ENCODE data around the gene ARHGAP33. TPM values are rescaled to one million over a fixed set of nuclear protein-coding genes. Genes with fewer than 3 reads are reported as not detected.

Gene ARHGAP33
- total and polyA plus RNA-seq, 7 donors: 0.68 to 4.0 (median 1.4) TPM

DNA sequence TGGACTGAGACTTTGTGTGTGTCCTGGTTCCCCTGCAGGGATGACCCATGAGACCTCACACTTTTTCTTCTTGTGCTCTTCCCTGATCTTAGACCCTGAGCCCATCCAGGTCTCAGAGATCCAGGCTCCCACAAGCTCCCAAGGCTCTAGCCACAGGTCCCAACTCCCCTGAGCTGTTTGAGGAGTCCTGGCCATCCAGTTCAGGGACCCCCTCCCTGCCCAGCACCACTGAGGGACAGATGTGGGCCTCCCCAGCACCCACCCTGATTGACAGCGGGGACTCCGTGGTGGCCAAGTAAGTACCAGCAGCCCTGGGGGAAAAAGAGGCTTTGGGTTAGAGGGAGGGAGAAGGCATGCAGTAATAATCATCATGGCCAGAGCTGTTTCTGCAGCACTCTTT, 15.7 kb upstream of the ARHGAP33 start:
- no peak for DNase-seq
- 92 to 96% (median 94%) methylated on average over 2 of the region's 2 CpGs for WGBS, 3 donors
- peaks cover 14% of the 10 kb centered on the region for H3K4me1 ChIP-seq

DNA sequence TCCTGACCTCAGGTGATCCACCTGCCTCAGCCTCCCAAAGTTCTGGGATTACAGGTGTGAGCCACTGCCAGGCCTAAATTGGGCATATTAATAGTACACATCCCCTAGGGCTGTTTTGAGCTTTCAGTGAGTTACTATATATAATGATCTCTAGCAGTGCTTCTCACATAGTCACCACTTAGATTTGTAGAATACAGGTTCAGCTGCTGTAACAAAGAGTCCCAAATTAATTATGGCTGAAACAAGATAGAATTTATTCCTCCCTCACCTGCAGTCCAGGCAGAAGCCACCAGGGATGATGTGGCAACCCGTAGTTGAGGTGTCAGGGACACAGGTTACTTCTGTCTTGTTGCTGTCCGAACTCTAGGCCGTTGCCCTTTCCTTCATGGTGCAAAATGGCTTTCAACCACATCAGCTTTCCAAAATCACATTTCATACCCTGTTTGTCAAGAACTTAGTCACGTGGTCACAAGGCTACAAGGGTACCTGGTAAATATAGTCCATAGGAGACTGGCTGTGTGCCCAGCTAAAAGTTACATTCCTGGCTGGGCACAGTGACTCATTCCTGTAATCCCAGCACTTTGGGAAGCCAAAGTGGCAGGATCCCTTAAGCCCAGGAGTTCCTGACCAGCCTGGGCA, 14.5 kb upstream of the ARHGAP33 start:
- H3K36me3 ChIP-seq (ENCODE audit: insufficient read depth in 1 of 2, low read depth in 1 of 2): peaks cover 3 to 36% of the 10 kb centered on the region in 2 donors
- no peak for DNase-seq

More for the DNA sequence above, 15.7 kb upstream of the ARHGAP33 start:
- no peaks in the 10 kb centered on the region for H3K9me3 ChIP-seq
- ATAC-seq: no peak
- H3K27ac ChIP-seq: no peak overlapping the region
- H3K27me3 ChIP-seq (ENCODE audit: insufficient read depth in 3 of 3, low read length in 2 of 3): no peaks in the 10 kb centered on the region
- H3K36me3 ChIP-seq (ENCODE audit: insufficient read depth in 1 of 2, low read depth in 1 of 2): peaks cover 3 to 26% of the 10 kb centered on the region in 2 donors
- intact Hi-C loops (cut with DNase I): loop anchor here in 1 of 2 donors (5.0 kb wide), 1 partner anchor 173 kb away; no protein-coding TSS in a partner anchor
- TF ChIP-seq, protein P1, sequence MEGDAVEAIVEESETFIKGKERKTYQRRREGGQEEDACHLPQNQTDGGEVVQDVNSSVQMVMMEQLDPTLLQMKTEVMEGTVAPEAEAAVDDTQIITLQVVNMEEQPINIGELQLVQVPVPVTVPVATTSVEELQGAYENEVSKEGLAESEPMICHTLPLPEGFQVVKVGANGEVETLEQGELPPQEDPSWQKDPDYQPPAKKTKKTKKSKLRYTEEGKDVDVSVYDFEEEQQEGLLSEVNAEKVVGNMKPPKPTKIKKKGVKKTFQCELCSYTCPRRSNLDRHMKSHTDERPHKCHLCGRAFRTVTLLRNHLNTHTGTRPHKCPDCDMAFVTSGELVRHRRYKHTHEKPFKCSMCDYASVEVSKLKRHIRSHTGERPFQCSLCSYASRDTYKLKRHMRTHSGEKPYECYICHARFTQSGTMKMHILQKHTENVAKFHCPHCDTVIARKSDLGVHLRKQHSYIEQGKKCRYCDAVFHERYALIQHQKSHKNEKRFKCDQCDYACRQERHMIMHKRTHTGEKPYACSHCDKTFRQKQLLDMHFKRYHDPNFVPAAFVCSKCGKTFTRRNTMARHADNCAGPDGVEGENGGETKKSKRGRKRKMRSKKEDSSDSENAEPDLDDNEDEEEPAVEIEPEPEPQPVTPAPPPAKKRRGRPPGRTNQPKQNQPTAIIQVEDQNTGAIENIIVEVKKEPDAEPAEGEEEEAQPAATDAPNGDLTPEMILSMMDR (IDR thresholded peaks at IDR 0.05): no peak
- no peak overlapping the region for H3K4me3 ChIP-seq

DNA sequence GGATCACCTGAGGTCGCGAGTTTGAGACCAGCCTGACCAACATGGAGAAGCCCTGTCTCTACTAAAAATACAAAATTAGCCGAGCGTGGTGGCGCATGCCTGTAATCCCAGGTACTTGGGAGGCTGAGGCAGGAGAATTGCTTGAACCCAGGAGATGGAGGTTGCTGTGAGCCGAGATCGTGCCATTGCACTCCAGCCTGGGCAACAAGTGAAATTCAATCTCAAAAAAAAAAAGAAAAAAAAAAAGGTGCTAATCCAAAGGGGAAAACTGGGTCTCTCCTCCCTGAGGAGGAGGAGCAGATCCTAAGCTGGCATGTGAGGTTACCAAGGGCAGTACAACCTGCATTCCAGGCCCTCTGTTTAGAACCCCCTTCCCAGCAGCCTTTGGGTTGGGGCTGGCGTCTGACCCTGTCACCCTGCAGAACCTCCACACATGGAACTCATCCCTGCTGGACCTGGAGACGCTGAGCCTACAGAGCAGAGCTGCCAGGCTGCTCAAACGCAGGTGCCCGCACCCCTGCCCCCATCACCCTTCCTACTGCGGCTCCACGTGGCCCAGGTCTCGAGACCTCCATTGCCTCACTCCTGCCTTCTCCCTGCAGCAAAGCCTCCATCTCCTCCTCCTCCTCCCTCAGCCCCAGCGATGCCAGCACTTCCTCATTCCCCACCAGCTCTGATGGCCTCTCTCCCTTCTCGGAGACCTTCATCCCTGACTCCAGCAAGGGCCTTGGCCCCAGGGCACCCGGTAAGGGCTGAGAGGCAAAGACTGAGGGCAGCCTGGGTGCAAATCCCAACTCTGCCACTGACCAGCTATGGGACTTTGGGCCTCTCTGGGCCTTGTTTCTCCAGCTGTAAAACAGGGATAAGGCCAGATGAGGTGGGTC, 10.7 kb upstream of the ARHGAP33 start:
- peaks cover 3 to 39% of the 10 kb centered on the region in 2 donors for H3K36me3 ChIP-seq (ENCODE audit: insufficient read depth in 1 of 2, low read depth in 1 of 2)
- no peaks in the 10 kb centered on the region for H3K4me1 ChIP-seq
- TF ChIP-seq, protein P1 (IDR thresholded peaks at IDR 0.05): no peak
- H3K4me3 ChIP-seq: no peak overlapping the region
- no peak overlapping the region for H3K27ac ChIP-seq
- ATAC-seq (no peak), DNase-seq (no peak)
- intact Hi-C loops (cut with DNase I): no loop called here
- 92 to 94% (median 94%) methylated on average over 17 of the region's 17 CpGs for WGBS, 3 donors
- no peaks in the 10 kb centered on the region for H3K27me3 ChIP-seq (ENCODE audit: insufficient read depth in 3 of 3, low read length in 2 of 3)
- H3K9me3 ChIP-seq: no peaks in the 10 kb centered on the region

More for the DNA sequence above, 14.5 kb upstream of the ARHGAP33 start:
- Histone ChIP-seq H3K4me3 (no peak overlapping the region), H3K9me3 (no peaks in the 10 kb centered on the region), H3K27me3 (ENCODE audit: insufficient read depth in 3 of 3, low read length in 2 of 3) (no peaks in the 10 kb centered on the region), H3K4me1 (peaks cover 14% of the 10 kb centered on the region), H3K27ac (no peak overlapping the region)
- WGBS, 3 donors: 94 to 96% (median 94%) methylated on average over 4 of the region's 4 CpGs
- intact Hi-C loops (cut with DNase I): no loop called here
- TF ChIP-seq, protein P1 (IDR thresholded peaks at IDR 0.05): no peak
- ATAC-seq: no peak

DNA sequence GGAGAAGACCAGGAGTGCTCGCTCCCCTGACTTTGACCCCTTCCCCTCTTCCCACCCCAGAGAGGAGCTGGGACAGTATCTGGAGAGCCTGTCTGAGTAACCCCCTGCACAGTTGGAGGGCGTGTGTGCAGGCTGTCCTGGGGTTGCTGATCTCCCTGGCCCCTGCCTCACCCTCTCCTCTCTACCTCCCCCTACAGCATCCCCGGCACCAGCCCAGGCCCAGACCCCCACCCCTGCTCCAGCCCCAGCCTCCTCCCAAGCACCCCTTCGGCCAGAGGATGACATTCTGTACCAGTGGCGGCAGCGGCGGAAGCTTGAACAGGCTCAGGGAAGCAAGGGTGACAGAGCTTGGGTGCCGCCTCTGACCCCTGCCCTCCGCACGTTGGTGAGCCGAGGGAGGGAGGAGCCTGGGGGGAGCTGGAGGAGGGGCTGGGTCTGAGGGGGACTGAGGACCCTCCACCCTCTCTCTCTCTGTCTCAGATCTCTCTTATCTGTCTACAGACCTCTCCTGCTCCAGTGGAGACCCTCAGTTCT, 8.7 kb upstream of the ARHGAP33 start:
- peaks cover 3 to 35% of the 10 kb centered on the region in 2 donors for H3K36me3 ChIP-seq (ENCODE audit: insufficient read depth in 1 of 2, low read depth in 1 of 2)
- TF ChIP-seq, protein P1 (IDR thresholded peaks at IDR 0.05): no peak
- H3K9me3 ChIP-seq: no peaks in the 10 kb centered on the region
- ATAC-seq: peak in 1 of 4 donors; percentile 14
- H3K4me1 ChIP-seq: no peaks in the 10 kb centered on the region
- 85 to 88% (median 87%) methylated on average over 10 to 11 of the region's 11 CpGs for WGBS, 3 donors
- DNase-seq: peak in 1 of 2 donors; percentile 11
- intact Hi-C loops (cut with DNase I): no loop called here
- H3K4me3 ChIP-seq: no peak overlapping the region
- no peaks in the 10 kb centered on the region for H3K27me3 ChIP-seq (ENCODE audit: insufficient read depth in 3 of 3, low read length in 2 of 3)
- no peak overlapping the region for H3K27ac ChIP-seq
